GM12892 (cell line): ENCODE data around the gene TSPEAR.

Experiments
- POLR2A ChIP-seq: IDR thresholded peaks from 2 replicates; pipeline ENCODE4 v1.6.1; 2011; ENCODE audit warnings: low read depth, low read length, control low read depth
- POLR2AphosphoS5 ChIP-seq: IDR thresholded peaks from 2 replicates; pipeline ENCODE4 v1.6.1; 2011; ENCODE audit warnings: low read depth, low read length, control low read depth
- TAF1 ChIP-seq: IDR thresholded peaks from 2 replicates; pipeline ENCODE4 v1.6.1; 2011; ENCODE audit warnings: low read depth, mild to moderate bottlenecking, control low read depth, low read length, borderline replicate concordance

- TF ChIP-seq POLR2A = no peak
- TF ChIP-seq POLR2AphosphoS5 = no peak
- TF ChIP-seq TAF1 = no peak
These were observed 145.0 kb downstream of the TSPEAR start for GRCh38 chr21:44566403-44566802.
